H1 (cell line): ENCODE data around the gene NR3C2. TPM values are rescaled to one million over a fixed set of nuclear protein-coding genes. Genes with fewer than 3 reads are reported as not detected.

Source experiments
- CTCF ChIA-PET: fragments of 300-600 bp; sonication (Branson Sonifier 250); formaldehyde crosslinking; loops from one replicate; lab custom pipeline; 2021; ENCODE audit not compliant: partially characterized antibody; lab: Charles Lee
- POLR2A ChIA-PET: fragments of 300-600 bp; sonication (Branson Sonifier 250); formaldehyde crosslinking; loops from one replicate; lab custom pipeline; 2021; ENCODE audit warnings: inconsistent platforms; ENCODE audit not compliant: partially characterized antibody; lab: Charles Lee
- DNase-seq, 2 experiments: peaks; one replicate each; pipeline versions ENCODE4 v3.0.0 to v3.0.0-alpha.2; 2010 to 2022; ENCODE audit warnings: low spot score in 2 of 2, low read depth in 1 of 2, mixed read lengths in 1 of 2
- FAIRE-seq: peaks from 2 replicates; lab custom pipeline; 2011; peaks lifted over from hg19 to GRCh38; lab: Jason Lieb, UNC
- H2AFZ ChIP-seq: 2 replicates; pipeline ENCODE4 v1.8.1; 2012; ENCODE audit warnings: low read length, inconsistent platforms
- H2AK5ac ChIP-seq: 2 replicates; pipeline ENCODE4 v1.6.1; 2013; ENCODE audit warnings: low read depth, low read length
- H2BK120ac ChIP-seq: replicated peaks from 2 replicates; pipeline ENCODE3; 2013; ENCODE audit warnings: low read depth, low read length, inconsistent platforms
- H2BK12ac ChIP-seq: 2 replicates; pipeline ENCODE4 v1.6.1; 2013; ENCODE audit warnings: low read depth, low read length
- H2BK15ac ChIP-seq: 2 replicates; pipeline ENCODE4 v1.6.1; 2013; ENCODE audit warnings: low read length
- H2BK20ac ChIP-seq: 2 replicates; pipeline ENCODE4 v1.6.1; 2013; ENCODE audit warnings: low read length
- H2BK5ac ChIP-seq: 2 replicates; pipeline ENCODE4 v1.6.1; 2013; ENCODE audit warnings: low read depth, low read length
- H3K14ac ChIP-seq: 2 replicates; pipeline ENCODE4 v1.6.1; 2013; ENCODE audit warnings: inconsistent platforms; ENCODE audit not compliant: insufficient read length
- H3K18ac ChIP-seq: 2 replicates; pipeline ENCODE4 v1.6.1; 2013; ENCODE audit warnings: low read length; ENCODE audit errors: extremely low read depth
- H3K23ac ChIP-seq: 2 replicates; pipeline ENCODE4 v1.6.1; 2013; ENCODE audit warnings: inconsistent platforms; ENCODE audit not compliant: insufficient read length
- H3K23me2 ChIP-seq: 2 replicates; pipeline ENCODE4 v1.6.1; 2013; ENCODE audit warnings: low read depth, low read length
- H3K27ac ChIP-seq: 2 replicates; pipeline ENCODE4 v1.6.1; 2011; ENCODE audit warnings: low read depth, low read length, inconsistent platforms
- H3K27me3 ChIP-seq, 4 experiments: replicated peaks in 1 of 4; 1 replicate in 1 of 4; 2 replicates in 3 of 4; pipeline versions ENCODE4 v1.6.1 to v1.8.1; 2011 to 2013; ENCODE audit warnings: low read length in 3 of 4, mild to moderate bottlenecking in 3 of 4, inconsistent platforms in 2 of 4, mixed read lengths in 2 of 4, moderate library complexity in 1 of 4; ENCODE audit not compliant: control insufficient read depth in 3 of 4, insufficient read depth in 3 of 4; ENCODE audit errors: extremely low read depth in 1 of 4
- H3K36me3 ChIP-seq, 4 experiments: 2 replicates each; pipeline versions ENCODE4 v1.6.1 to v1.8.1; 2011 to 2013; ENCODE audit warnings: mild to moderate bottlenecking in 4 of 4, low read length in 3 of 4, moderate library complexity in 2 of 4, control low read depth in 1 of 4, inconsistent platforms in 1 of 4; ENCODE audit not compliant: insufficient read depth in 4 of 4, control insufficient read depth in 2 of 4
- H3K4ac ChIP-seq: replicated peaks from 2 replicates; pipeline ENCODE3; 2013; ENCODE audit warnings: low read length, low read depth, mixed read lengths, inconsistent platforms; ENCODE audit not compliant: insufficient read length
- H3K4me1 ChIP-seq, 4 experiments: replicated peaks in 1 of 4; 1 replicate in 1 of 4; 2 replicates in 3 of 4; pipeline versions ENCODE4 v1.6.1 to v1.8.1; 2011 to 2013; ENCODE audit warnings: low read length in 3 of 4, inconsistent platforms in 2 of 4, mixed read lengths in 1 of 4; ENCODE audit not compliant: insufficient read depth in 4 of 4, control insufficient read depth in 3 of 4
- H3K4me2 ChIP-seq, 2 experiments: 2 replicates each; pipeline versions ENCODE4 v1.6.1 to v1.8.1; 2011 to 2013; ENCODE audit warnings: low read depth in 2 of 2, low read length in 2 of 2, control low read depth in 1 of 2, inconsistent platforms in 1 of 2, mild to moderate bottlenecking in 1 of 2; ENCODE audit not compliant: insufficient read depth in 1 of 2
- H3K4me3 ChIP-seq, 4 experiments: fragments of 200-600, 300-600 bp in 1 of 4; sonication (generic), shearing (Covaris generic), sonication (Bioruptor Twin) in 1 of 4; 2 replicates each; pipeline versions ENCODE4 v1.5.1 to v1.8.1; 2011 to 2016; ENCODE audit warnings: low read length in 4 of 4, low read depth in 3 of 4, control low read depth in 2 of 4, inconsistent platforms in 2 of 4, mild to moderate bottlenecking in 2 of 4, mixed read lengths in 1 of 4, moderate library complexity in 1 of 4; ENCODE audit not compliant: insufficient read depth in 2 of 4; ENCODE audit errors: extremely low read depth in 1 of 4
- H3K56ac ChIP-seq: replicated peaks from 2 replicates; pipeline ENCODE3; 2013; ENCODE audit warnings: low read depth, mild to moderate bottlenecking, mixed read lengths, low read length, inconsistent platforms; ENCODE audit not compliant: insufficient read length
- H3K79me1 ChIP-seq: 2 replicates; pipeline ENCODE4 v1.6.1; 2013; ENCODE audit warnings: low read depth, low read length, control low read depth
- H3K79me2 ChIP-seq, 2 experiments: 2 replicates each; pipeline versions ENCODE4 v1.6.1 to v1.8.1; 2012 to 2013; ENCODE audit warnings: low read length in 2 of 2, mild to moderate bottlenecking in 2 of 2, inconsistent platforms in 1 of 2; ENCODE audit not compliant: insufficient read depth in 2 of 2, control insufficient read depth in 1 of 2
- H3K9ac ChIP-seq, 4 experiments: replicated peaks in 1 of 4; 1 replicate in 1 of 4; 2 replicates in 3 of 4; pipeline versions ENCODE4 v1.6.1 to v1.8.1; 2011 to 2013; ENCODE audit warnings: low read depth in 3 of 4, low read length in 3 of 4, control low read depth in 2 of 4, mild to moderate bottlenecking in 2 of 4, moderate library complexity in 2 of 4, inconsistent platforms in 1 of 4; ENCODE audit errors: extremely low read depth in 1 of 4
- H3K9me3 ChIP-seq, 2 experiments: 2 replicates each; pipeline versions ENCODE4 v1.6.1 to v1.8.1; 2012 to 2013; ENCODE audit warnings: mild to moderate bottlenecking in 2 of 2, moderate library complexity in 2 of 2, control low read depth in 1 of 2, inconsistent platforms in 1 of 2, low read depth in 1 of 2, low read length in 1 of 2, mixed read lengths in 1 of 2; ENCODE audit not compliant: insufficient read depth in 2 of 2
- H4K20me1 ChIP-seq, 2 experiments: replicated peaks in 1 of 2; 2 replicates each; pipeline versions ENCODE3 to v1.8.1; 2011 to 2013; ENCODE audit warnings: inconsistent platforms in 2 of 2, low read length in 2 of 2, mild to moderate bottlenecking in 1 of 2; ENCODE audit not compliant: insufficient read depth in 2 of 2, control insufficient read depth in 1 of 2
- H4K5ac ChIP-seq: 2 replicates; pipeline ENCODE4 v1.6.1; 2013; ENCODE audit warnings: low read length, low read depth, mixed read lengths, inconsistent platforms; ENCODE audit not compliant: insufficient read length
- H4K8ac ChIP-seq: 2 replicates; pipeline ENCODE4 v1.8.0; 2013; ENCODE audit warnings: mild to moderate bottlenecking, moderate library complexity, low read length, inconsistent platforms; ENCODE audit not compliant: insufficient read depth; ENCODE audit errors: extremely low read depth
- H4K91ac ChIP-seq: replicated peaks from 2 replicates; pipeline ENCODE3; 2013; ENCODE audit warnings: low read length, mixed read lengths, inconsistent platforms; ENCODE audit not compliant: insufficient read length
- POLR2AphosphoS5 ChIP-seq: IDR thresholded peaks from 2 replicates; pipeline ENCODE4 v1.6.1; 2011; ENCODE audit warnings: low read depth, low read length
- WGBS, 2 experiments: shearing (Covaris generic) in 1 of 2; methylation state at CpG; one replicate each; pipeline versions ENCODE4 v1.1.6 to v1.1.7; 2013 to 2015; ENCODE audit warnings: low lambda C conversion rate in 2 of 2, mixed read lengths in 2 of 2, inconsistent platforms in 1 of 2, low coverage in 1 of 2, missing lambda C conversion rate in 1 of 2; ENCODE audit not compliant: insufficient replicate concordance in 2 of 2, insufficient coverage in 1 of 2, insufficient read length in 1 of 2; ENCODE audit errors: extremely low coverage in 1 of 2, missing lambda C conversion rate in 1 of 2; 5-methylcytosine and 5-hydroxymethylcytosine counted together
- polyA plus RNA-seq, 7 experiments: library from polyadenylated mRNA; depleted of rRNA in 3 of 7; stranded (reverse) in 5 of 7; unstranded in 2 of 7; fragments of >200 nt in 5 of 7; fragments of 200-250 nt in 2 of 7; gene quantifications; 1 replicate in 5 of 7; 2 replicates in 1 of 7; 4 replicates in 1 of 7; pipeline versions ENCODE4 v1.2.1 to v1.2.3, GENCODE V29; 2011 to 2013; ENCODE audit warnings: missing spikeins in 2 of 7, mixed read lengths in 2 of 7
- total RNA-seq: library from RNA; stranded (reverse); fragmentation: NEBNext Ultra II Directional; extraction: Animal tissue kit (Norgen Biotek cat#: 25700); gene quantifications from 2 replicates; pipeline ENCODE4 v1.2.1, GENCODE V29; 2021

The NR3C2 gene
- total and polyA plus RNA-seq, 2 of the 8 experiments (the other 6 are each of a cell fraction or from before 2014, with no cell fraction given), result 0.80 to 3.9 TPM

GRCh38 chr4:148344941-148345340 lies 97.3 kb downstream of the NR3C2 start:
- no peak for TF ChIP-seq POLR2AphosphoS5
- no peaks in the 10 kb centered on the region for H3K79me2 ChIP-seq
- H2BK15ac ChIP-seq, result no peak overlapping the region
- H3K4me1 ChIP-seq, result 0 out of 7 replicates have a peak, but pooled peaks cover 0 to 2% (median 0%) of the 10 kb centered on the region in 4 experiments
- H4K20me1 ChIP-seq, result no peaks in the 10 kb centered on the region
- H2BK20ac ChIP-seq, result no peak overlapping the region
- no peak overlapping the region for H3K4ac ChIP-seq
- H2AK5ac ChIP-seq, result no peak overlapping the region
- H3K9me3 ChIP-seq, result no peaks in the 10 kb centered on the region
- no peaks in the 10 kb centered on the region for H3K27me3 ChIP-seq
- H3K23ac ChIP-seq, result no peak overlapping the region
- H3K4me2 ChIP-seq, result no peak overlapping the region
- no peak overlapping the region for H3K18ac ChIP-seq
- no peak overlapping the region for H2BK120ac ChIP-seq
- no peak overlapping the region for H4K8ac ChIP-seq
- no peak overlapping the region for H3K4me3 ChIP-seq
- POLR2A ChIA-PET, result no interaction called here
- DNase-seq, result no peak
- no peak overlapping the region for H2BK12ac ChIP-seq
- no peak overlapping the region for H4K5ac ChIP-seq
- H2AFZ ChIP-seq, result no peak overlapping the region
- H3K36me3 ChIP-seq, result no peaks in the 10 kb centered on the region
- 91% methylated on average over 1 of the region's 1 CpG; no CpG with 5 or more reads in 1 of the 2 experiments for WGBS, 2 experiments
- no peak overlapping the region for H4K91ac ChIP-seq
- CTCF ChIA-PET, result no interaction called here
- H3K23me2 ChIP-seq, result no peaks in the 10 kb centered on the region
- no peaks in the 10 kb centered on the region for H3K79me1 ChIP-seq
- FAIRE-seq, result no peak
- H3K27ac ChIP-seq, result no peak overlapping the region
- H3K56ac ChIP-seq, result no peak overlapping the region
- no peak overlapping the region for H3K14ac ChIP-seq
- no peak overlapping the region for H2BK5ac ChIP-seq
- H3K9ac ChIP-seq, result no peak overlapping the region
